HG02623 (cell line): ENCODE measurements around the gene HSPB8.

Experiments used
- ATAC-seq: cut with Tn5 transposase; IDR thresholded peaks from one replicate; pipeline ENCODE4 v1.9.1; 2021; ENCODE audit warnings: moderate library complexity; ENCODE audit not compliant: unreplicated experiment

Gene HSPB8, protein sequence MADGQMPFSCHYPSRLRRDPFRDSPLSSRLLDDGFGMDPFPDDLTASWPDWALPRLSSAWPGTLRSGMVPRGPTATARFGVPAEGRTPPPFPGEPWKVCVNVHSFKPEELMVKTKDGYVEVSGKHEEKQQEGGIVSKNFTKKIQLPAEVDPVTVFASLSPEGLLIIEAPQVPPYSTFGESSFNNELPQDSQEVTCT

DNA sequence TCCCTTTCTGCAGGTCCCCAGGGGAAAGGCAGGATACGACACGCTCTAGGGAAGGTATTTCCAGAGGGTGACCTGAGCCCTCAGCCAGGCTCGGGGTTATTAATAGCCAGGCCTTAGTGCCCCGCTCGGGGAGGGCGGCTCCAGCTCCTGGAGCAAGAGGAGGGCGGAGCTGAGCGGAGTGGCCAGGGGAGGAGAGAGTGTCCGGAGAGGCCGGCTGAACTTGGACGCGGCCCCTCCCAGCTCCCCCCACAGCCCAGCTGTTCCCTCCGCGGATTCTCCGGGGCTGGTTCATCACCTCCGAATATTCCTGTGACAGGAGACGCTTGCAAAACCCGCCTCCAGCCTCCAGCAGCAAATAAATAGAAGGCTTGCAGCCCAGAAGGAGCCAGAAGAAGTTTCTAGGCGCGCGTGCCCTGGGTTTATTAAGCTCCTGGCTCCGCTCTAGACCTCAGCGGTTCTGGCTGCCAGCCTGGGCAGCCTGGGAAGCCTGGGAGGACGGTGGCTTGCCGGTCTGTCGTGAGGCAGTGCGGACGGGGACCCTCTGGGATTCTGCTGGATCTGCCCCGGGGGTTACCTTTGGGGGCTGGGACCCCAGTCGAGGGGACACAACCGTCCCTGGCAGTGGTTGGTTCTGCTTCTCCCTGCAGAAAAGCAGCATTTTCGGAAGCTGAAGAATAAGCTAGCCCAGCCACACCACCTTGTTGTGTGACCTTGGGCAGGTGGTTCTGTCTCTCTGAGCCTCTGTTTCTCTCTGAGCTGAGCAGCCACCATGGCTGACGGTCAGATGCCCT is at the start of gene HSPB8:
Gene HSPB8, plus strand, starts transcription at position 388 of the 791 bp plus-strand sequence. Its CDS starts 382 bp downstream, at position 770.
- no peak for ATAC-seq

DNA sequence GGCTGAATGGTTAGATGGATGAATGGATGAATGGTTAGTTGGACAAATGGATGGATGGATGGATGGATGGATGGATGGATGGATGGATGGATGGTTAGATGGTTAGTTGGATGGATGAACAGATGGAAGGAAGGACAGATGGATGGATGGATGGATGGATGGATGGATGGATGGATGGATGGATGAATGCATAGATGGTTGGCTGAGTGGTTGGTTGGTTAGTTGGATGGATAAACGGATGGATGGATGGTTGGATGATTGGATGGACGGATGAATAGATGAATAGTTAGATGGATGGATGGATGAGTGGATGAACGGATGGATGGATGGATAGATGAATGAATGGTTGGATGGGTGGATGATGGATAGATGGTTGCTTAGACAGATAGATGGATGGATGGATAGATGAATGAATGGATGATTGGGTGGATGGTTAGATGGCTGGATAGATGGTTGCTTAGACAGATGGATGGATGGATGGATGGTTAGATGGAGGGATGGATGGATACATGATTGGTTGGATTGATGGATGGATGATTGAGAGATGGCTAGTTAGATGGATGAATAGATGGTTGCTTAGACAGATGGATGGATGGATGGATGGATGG is 48.8 kb upstream of the HSPB8 start:
- ATAC-seq: no peak

DNA sequence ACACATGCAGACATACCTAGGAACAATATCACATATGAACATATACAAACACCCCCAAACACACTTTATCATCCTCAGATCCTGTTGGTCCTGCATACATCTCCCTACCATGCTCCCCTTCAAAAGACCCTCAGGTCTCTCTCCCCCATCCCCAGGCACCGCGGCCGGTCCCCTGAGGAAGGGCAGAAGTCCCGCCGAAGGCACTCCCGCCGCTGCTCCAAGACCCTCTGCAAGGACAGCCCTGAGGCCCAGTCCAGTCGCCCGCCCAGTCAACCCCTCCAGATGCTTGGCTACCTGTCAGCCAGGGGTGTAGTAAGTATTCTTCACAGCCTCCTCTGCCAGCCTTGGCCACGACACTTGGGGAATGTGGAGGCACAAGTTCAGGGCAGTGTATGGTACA is 48.2 kb upstream of the HSPB8 start:
- no peak for ATAC-seq

DNA sequence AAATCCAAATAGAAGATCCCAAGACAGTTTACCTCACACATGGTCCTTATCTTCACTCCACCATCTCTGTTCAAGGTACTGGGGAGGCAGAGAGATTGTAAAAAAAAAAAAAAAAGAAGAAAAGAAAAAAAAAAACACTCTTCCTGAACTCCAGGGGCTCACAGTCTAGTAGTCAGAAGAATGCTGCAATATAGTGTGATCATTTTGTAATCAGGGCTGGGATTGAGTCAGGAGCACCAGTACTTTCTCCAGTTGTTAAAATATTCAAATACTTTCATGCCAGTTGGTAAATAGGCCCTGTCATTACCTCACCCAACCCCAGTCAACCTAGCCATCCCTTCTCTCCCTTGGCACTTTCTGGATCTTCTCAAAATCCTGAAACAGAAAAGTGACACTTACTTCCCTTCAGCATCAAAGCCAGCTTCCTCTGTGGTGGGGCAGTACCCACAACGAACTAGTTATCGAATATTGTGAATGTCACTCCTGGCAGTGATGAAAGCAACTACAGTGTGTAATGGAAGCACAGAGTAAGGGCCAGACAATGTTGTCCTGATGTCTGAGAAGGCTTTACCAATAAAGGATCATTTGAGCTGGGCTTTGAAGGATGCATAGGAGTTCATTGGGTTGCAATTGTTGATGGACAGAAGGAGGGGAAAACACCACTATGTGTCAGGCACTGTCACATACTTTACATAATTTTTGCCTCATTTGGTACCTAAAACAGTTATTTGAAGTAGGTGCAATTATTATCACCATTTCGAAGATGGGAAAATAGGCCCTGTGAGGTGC is 44.3 kb upstream of the HSPB8 start:
- no peak for ATAC-seq

DNA sequence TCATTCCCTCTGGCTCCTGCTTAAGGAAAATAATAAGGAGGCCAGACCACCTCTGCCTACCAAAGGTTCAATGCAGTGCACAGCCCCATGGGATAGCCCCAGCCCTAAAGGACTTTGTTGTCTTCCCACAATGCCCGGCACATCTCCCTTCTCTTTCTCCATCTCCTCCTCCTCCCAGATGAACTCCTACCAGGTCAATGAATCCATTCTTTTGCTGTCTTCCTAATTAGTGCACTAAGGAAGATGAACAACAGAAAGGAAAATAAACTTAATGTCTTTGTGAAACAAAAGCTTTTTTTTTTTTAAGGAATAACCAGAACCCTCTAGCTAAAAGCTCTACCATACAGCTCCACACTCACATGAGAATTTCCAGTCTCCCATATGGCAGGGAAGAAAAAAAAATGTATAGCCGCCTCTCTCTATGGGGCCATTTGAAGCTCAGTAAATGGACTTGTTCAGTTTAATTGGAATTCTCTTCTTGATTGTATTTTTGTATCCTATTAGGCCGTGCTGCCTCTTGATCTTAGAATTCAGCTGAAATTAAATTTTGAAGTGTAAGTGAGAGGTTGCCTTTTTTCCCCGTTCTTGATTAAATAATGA is 41.8 kb upstream of the HSPB8 start:
- ATAC-seq: no peak

DNA sequence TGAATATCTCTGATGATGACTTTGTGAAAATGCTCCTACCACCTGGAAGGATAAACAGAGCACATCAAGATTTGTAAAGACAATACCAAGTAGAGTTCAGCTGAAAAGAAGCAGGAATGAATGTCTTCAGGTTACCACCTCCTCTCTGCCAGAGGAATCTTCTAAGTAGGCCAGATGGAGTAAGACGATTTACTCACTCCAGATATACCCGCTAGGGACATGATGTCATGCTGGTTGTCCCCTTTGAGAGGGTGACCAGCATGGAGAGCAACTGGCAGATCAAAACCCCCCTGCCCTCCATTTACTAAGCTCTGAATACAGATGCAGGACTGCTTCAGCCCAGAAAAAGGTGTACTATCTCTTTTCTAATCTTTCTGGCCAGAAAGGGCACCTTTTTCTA is 39.3 kb upstream of the HSPB8 start:
- no peak for ATAC-seq

DNA sequence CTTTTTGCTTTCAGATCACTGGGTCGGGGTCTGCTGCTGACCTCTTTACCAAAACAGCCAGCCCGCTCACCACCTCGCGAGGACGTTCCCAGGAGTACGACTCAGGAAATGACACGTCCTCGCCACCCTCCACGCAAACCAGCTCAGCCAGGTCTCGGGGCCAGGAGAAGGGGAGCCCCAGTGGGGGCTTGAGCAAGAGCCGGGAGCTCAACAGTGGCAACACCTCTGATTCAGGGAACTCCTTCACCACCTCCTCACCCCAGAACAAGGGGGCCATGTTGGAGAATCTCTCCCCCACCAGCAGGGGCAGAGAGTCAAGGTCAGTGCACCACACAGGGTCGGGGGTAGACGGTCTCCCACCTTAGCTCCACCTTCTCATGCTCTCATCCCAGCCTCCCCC is 33.4 kb upstream of the HSPB8 start:
- ATAC-seq: no peak

DNA sequence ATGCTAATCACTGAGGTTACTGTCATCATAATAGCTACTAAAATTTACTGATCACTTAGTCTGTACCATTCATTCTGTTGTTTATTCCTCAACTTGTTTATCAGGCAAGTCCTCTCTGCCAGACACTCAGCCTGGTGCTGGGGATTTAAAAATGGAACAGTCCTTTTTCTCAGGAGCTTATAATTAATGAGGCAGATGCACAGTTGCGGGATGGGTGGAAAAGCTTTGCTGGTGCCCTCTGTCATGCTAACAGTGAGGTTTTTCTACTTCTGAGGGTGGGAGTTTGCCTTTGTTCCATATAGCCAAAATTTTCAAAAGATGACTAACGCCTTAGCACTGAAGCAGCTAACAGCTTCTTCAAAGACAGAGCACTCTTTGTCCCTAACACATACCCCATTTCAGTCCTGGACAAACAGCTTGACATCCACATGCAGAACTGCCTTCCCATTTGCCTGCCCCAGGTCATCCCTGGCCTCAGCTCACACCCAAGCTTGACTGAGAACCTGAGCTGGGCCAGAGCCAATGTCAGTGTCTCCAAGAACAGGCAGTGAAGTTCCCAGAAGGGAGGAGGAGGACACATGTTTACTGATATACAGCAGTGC is 30.8 kb upstream of the HSPB8 start:
- ATAC-seq: no peak

DNA sequence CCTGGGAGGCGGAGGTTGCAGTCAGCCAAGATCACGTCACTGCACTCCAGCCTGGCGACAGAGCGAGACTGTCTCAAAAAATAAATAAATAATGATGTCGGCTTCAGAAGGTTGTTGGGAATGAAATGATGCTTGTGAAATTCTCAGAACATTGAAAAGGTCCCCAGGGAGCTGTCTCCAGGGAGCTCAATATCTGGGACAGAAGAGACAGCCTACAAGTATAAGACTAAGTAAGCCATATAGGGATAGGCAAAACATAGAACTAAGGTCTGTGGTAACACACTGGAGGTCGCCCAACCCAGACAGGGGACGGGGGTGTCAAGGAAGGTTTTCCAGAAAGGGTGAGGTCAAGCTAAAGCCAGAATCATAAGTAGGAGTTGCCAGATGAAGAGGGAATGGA is 29.5 kb upstream of the HSPB8 start:
- no peak for ATAC-seq

DNA sequence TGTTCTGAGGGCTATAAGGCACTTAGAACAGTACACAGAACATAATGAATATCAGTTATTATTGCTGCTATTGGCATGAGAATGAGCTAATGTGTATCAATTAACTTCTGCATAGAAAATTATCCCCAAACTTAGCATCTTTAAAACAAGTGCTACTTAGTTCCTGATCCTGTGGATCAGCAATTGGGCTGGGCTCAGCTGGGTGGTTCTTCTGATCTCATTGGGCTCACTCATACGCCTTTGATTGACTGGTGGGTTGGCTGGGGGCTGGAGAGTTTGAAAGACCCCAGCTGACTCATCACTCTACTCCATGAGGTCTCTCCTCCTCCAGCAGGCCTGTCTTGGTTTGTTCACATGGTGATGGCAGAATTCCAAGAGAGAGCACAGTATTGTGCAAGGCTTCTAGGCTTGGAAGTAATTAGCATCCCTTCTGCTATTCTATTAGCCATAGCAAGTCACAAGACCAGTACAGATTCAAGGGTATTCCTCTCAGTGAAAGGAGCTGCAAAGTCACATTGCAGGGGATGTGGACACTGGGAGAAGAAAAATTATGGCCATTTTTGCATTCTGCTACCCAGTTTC is 27.2 kb upstream of the HSPB8 start:
- ATAC-seq: no peak

DNA sequence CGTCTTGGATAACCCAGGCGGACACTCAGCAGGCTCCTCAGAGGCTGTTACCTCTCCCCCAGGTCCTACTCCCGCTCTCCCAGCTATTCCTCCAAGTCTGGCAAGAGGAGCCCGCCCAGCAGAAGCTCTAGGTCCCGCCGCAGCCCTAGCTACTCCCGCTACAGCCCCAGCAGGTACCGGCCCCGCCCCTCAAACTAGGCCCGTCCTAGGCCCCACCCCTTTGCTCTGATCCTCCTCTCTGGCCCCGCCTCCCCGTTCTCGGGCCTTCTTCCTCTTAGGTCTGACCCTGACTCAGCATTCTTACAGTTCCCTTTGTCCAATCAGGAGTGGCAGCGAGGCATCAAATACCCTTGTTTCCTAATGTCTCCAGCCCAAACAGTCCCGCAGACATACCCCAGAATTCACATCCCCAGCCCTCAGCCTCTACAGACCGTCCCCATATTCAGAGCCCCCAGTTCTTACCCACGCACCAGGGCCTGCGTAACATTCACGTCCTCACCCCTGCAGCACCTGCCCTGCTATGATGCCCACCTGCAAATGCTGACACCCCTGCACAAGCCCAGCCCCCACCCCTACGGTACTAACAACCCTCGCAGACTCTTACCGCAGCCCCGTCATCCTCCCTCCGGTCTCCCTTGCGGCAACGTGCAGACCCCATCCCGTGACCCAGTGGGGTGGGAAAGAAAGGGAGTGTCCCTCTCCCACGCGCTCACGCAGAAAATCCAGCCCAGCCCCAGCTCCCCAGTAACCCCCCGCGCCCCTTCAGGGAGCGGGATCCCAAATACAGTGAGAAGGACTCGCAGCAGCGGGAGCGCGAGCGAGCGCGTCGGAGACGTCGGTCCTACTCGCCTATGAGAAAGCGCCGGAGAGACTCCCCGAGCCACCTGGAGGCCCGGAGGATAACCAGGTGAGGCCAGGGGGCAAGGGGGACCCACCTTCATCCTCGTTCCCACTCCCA is 25.0 kb upstream of the HSPB8 start:
- ATAC-seq: no peak

DNA sequence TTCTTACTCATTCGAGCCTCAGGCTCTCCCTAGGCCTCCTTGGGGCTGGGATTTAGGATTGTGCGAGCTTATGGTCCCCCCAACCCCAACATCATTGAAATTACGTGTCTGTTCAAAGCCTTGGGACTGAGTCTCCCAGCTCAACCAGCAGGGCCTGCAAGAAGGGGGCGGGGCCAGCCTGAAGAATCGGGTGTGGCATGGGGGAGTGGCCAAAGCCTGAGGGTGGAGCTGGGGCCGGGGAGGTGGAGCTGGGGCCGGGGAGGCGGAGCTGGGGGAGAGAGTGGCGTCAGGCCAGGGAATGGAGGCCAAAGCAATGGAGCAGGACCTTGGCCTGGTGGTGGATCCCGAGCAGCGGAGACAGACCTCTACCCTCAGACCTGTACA is 24.3 kb upstream of the HSPB8 start:
- no peak for ATAC-seq

DNA sequence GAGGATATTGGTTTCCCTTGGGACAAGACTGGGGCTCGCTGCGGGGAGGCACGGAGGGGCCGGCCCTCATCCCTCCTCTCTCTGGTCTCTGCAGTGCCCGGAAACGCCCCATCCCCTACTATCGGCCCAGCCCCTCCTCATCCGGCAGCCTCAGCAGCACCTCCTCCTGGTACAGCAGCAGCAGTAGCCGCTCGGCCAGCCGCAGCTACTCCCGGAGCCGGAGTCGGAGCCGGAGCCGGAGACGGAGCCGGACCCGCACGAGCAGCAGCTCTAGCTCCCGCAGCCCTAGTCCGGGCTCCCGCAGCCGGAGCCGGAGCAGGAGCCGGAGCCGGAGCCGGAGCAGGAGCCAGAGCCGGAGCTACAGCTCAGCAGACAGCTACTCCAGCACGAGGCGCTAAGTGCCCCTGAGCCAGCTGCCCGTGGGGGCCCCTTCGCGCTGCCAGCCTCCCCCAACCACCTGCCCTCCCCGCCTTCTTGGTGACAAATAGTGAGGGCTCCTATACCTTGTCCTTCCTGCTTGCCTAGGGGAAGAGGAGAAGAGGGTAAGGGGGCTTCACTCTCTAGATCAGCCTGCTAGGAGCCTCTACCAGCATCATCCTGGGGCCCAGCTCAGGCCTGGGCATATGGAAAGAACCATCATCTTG is 22.2 kb upstream of the HSPB8 start:
- ATAC-seq: no peak

DNA sequence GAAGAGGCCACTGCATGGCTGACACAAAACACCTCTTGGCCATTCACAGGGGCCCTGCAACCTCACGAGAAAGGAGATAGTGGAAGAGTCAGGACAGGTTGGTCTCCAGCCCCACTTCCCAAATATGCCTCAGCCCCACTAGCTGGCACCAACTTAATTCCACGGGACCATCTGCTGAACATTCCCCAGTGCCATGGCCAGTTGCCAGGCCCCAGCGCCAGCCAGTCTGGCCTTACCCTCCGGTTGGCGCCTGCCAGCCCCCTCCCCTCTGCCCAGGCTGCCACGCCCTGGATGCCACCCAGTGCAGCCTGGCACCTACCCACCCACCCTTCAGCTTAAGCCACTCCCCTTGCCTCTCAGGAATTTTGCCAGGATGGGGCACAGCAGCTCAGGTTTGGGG is 21.2 kb upstream of the HSPB8 start:
- ATAC-seq: no peak

DNA sequence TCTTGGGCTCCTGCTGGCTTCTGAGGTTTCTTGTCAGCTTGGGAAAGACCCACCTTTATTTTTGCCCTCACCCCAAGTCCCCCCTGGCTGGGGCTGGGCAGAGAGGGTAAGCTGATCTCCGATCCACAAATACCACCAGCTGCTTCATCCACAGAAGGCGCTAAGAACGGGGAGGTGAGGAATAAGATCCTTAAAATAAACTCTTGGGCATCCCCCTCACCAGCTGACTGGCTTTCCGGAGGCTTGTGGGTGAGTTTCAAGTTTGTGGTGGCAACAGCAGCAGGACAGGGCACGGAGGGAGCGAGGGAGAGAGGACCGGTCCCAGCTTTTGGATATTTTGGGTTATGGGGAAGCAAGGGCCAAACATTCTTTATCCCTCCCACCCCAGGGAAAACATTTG is 20.8 kb upstream of the HSPB8 start:
- ATAC-seq: no peak

DNA sequence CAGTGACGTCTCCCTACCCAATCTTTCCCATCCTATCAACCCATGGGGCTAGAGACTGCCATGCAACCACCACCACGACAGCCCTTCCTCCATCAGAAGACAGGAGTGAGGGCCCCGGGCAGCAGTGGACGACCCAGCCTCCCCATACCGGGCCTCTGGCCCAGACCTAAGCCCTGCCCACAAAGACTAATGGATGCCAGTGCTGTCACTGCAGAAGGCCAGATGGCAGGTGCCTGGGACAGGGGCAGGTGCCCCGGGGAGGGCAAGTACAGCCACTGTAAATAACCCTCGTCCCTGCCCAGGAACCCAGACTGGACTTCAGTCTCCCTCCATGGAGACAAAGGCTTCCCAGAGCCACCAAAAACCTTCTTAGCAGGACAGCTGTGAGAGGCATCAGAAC is 20.3 kb upstream of the HSPB8 start:
- ATAC-seq: no peak

DNA sequence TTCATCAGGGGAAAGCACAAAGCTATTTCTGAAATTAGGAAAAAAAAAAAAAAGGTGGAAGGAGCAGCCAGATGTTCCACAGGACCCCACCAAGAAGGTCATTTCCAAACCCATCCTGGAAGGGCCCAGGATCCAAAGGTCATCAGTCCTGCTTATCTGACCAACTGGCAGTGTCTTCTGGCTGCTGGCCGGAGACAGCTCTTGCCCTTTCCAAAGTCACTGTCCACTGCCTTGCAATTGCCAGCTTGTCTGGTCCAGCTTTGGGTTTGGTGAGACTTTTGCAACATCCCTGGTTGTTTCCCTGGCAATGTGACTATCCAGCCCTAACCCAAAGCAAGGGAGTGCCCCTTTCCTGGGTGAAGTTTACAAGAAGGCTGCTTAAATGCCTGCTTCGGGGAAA is 18.9 kb upstream of the HSPB8 start:
- no peak for ATAC-seq

DNA sequence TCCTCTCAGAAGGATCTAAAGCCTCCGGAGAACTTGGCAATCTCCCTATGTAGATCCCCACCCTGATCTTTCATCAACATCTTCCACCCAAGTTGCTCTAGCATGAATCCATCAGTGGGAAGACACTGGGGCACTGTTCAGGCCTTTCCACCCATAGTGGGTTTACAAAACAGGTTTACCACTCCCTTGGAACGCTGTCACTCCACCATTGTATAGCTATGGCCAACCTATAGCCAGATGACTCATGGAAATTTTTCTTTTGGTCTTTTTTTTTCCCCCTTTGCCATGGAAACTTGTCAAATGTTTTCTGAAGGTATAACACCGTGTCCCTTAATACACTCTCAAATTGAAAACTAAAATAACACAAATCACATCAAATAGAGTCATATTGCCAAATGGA is 10.8 kb upstream of the HSPB8 start:
- no peak for ATAC-seq

DNA sequence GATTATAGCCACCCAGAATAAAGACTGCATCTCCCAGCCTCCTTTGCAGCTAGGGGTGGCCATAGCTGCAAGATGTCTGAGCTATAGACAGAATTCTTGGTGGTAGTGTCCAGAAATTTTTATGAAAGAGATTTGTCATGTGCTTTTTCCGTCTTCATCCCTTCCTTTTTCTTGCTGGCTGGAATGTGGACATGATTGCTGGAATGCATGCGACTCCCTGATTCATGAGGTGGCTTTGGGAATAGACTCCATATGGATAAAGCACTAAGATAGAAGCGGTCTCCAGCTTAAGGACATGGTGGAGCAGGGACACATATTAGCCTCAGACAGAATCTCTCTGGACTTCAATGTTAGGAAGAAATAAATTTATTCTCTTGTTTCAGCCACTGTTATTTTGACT is 10.0 kb upstream of the HSPB8 start:
- ATAC-seq: no peak
